HG02870 (cell line): ENCODE results near the gene ARID1A.

Experiments
- ATAC-seq: cut with Tn5 transposase; IDR thresholded peaks from one replicate; pipeline ENCODE4 v1.9.1; 2021; ENCODE audit warnings: mild to moderate bottlenecking, moderate library complexity; ENCODE audit not compliant: unreplicated experiment

Gene ARID1A

GRCh38 chr1:26826261-26827105 is 130.7 kb downstream of the ARID1A start, which contains the start of gene ZDHHC18:
Gene ZDHHC18 (plus strand): TSS chr1:26826688. CDS start chr1:26826805, 117 bp downstream.
- ATAC-seq = no peak

- no peak for ATAC-seq
These were observed 131.3 kb downstream of the ARID1A start for GRCh38 chr1:26827106-26827604.

GRCh38 chr1:26827663-26828062 is 131.8 kb downstream of the ARID1A start:
- no peak for ATAC-seq

GRCh38 chr1:26828411-26828991 is 132.7 kb downstream of the ARID1A start:
- ATAC-seq = no peak

- ATAC-seq = no peak
These were observed 133.5 kb downstream of the ARID1A start for GRCh38 chr1:26829184-26829911.

GRCh38 chr1:26831059-26831458 is 135.2 kb downstream of the ARID1A start:
- no peak for ATAC-seq
